ENCODE measurements around the gene EPHA4.

Gene EPHA4

DNA sequence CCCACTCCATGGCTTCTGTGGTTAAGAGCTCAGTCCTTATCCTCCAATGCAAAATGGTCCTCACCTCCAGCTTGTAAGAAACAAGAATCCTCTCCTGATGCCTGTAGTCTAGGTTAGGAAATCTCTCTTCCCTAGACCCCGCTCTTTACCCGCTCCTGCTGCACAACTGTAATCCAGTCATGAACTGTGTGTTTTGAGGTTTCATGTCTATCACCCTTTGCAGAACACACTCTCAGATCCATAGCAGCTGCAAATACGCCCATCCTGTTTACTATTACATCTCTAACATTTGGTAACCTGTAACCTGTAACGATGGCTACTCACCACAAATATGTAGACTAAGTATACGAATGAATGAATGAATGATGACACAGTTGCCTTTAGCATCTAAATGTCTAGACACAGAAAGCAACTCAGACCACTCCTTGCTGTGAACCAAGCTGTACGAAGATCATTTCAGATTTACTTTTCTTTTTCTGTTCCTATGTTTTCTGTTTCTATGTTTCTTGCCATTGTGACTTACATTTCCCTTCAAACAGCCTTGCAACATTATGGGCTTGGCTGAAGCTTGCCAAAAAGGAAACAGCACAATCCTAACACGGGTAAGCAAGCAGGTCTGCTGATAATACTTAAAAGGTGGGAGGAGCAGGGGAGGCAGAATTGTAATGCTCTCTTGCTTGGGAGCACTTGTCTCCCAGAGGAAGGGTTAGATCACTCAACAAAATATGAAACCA is 53.7 kb downstream of the EPHA4 start:
- no peak for TF ChIP-seq CTCF (IDR thresholded peaks at IDR 0.05; ENCODE audit: low read depth, low read length)
- TF ChIP-seq EZH2phosphoT487 (IDR thresholded peaks at IDR 0.05; ENCODE audit: low read depth) = no peak
- Histone ChIP-seq H3K9me3 (ENCODE audit: insufficient read depth, low read length) (no peaks in the 10 kb centered on the region), H3K79me2 (ENCODE audit: low read length) (no peaks in the 10 kb centered on the region), H3K4me1 (ENCODE audit: low read length) (peaks cover 49% of the 10 kb centered on the region), H3K4me2 (ENCODE audit: low read length) (peak overlapping the region; percentile 71), H4K20me1 (ENCODE audit: insufficient read depth, low read length) (no peaks in the 10 kb centered on the region), H3K4me3 (ENCODE audit: low read length) (peak overlapping the region; percentile 42), H3K27ac (ENCODE audit: low read length) (peak overlapping the region; percentile 41; the same call in 1 of the 2 replicates), H3K36me3 (replicated peaks; ENCODE audit: low read depth, low read length) (no peaks in the 10 kb centered on the region), H3K9ac (ENCODE audit: low read length) (peak overlapping the region; percentile 10; the same call in 1 of the 2 replicates), H3K27me3 (ENCODE audit: low read depth, low read length) (no peaks in the 10 kb centered on the region), H2AFZ (ENCODE audit: low read depth, low read length) (no peak overlapping the region; the same call in 1 of the 2 replicates)

- peaks cover 49% of the 10 kb centered on the region for H3K4me1 ChIP-seq (ENCODE audit: low read length)
- H3K9me3 ChIP-seq (ENCODE audit: insufficient read depth, low read length) = no peaks in the 10 kb centered on the region
- no peaks in the 10 kb centered on the region for H3K79me2 ChIP-seq (ENCODE audit: low read length)
- H3K36me3 ChIP-seq (replicated peaks; ENCODE audit: low read depth, low read length) = no peaks in the 10 kb centered on the region
- TF ChIP-seq CTCF (IDR thresholded peaks at IDR 0.05; ENCODE audit: low read depth, low read length) (no peak), EZH2phosphoT487 (IDR thresholded peaks at IDR 0.05; ENCODE audit: low read depth) (no peak)
- peak overlapping the region; percentile 41 for H3K27ac ChIP-seq (ENCODE audit: low read length)
- no peaks in the 10 kb centered on the region for H3K27me3 ChIP-seq (ENCODE audit: low read depth, low read length)
- H2AFZ ChIP-seq (ENCODE audit: low read depth, low read length) = no peak overlapping the region
- H3K9ac ChIP-seq (ENCODE audit: low read length) = peak overlapping the region; percentile 10; the same call in 1 of the 2 replicates
- peak overlapping the region; percentile 42 for H3K4me3 ChIP-seq (ENCODE audit: low read length)
- peak overlapping the region; percentile 71 for H3K4me2 ChIP-seq (ENCODE audit: low read length)
- H4K20me1 ChIP-seq (ENCODE audit: insufficient read depth, low read length) = no peaks in the 10 kb centered on the region
Observed at GRCh38 chr2:221517696-221518151, 54.4 kb downstream of the EPHA4 start.

DNA sequence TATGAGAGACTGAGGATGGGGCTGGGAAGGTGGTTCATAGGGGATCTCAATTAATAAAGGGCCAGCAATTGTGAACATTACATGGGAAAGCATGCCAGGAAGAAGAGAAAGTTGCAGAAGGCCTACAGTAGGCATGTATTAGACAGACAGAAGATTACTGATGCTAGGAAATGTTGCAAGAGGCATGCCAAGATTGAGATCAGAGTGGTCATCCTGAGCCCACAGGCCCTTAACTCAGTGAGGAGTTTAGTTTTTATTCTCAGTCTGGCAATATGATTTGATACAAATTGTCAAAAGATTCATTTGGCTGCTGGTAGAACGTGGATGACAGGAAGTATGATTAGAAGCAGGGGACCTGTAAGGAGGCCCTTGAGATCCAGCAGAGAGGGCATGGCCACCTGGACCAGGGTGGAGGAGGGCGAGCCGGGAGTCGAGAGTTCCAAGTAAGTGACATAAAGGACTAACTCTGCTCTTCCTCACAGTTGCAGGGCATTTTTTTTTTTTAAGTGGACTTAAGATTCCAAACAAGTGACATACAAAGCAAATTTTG is 54.9 kb downstream of the EPHA4 start:
- Histone ChIP-seq H3K9me3 (ENCODE audit: insufficient read depth, low read length) (no peaks in the 10 kb centered on the region), H3K4me1 (ENCODE audit: low read length) (peaks cover 49% of the 10 kb centered on the region), H3K27me3 (ENCODE audit: low read depth, low read length) (no peaks in the 10 kb centered on the region), H3K79me2 (ENCODE audit: low read length) (no peaks in the 10 kb centered on the region), H3K36me3 (replicated peaks; ENCODE audit: low read depth, low read length) (no peaks in the 10 kb centered on the region), H3K4me2 (ENCODE audit: low read length) (peak overlapping the region; percentile 71), H4K20me1 (ENCODE audit: insufficient read depth, low read length) (no peaks in the 10 kb centered on the region), H2AFZ (ENCODE audit: low read depth, low read length) (no peak overlapping the region), H3K27ac (ENCODE audit: low read length) (peak overlapping the region; percentile 41), H3K9ac (ENCODE audit: low read length) (peak overlapping the region; percentile 6; the same call in 1 of the 2 replicates), H3K4me3 (ENCODE audit: low read length) (peak overlapping the region; percentile 42; the same call in 1 of the 2 replicates)
- TF ChIP-seq CTCF (IDR thresholded peaks at IDR 0.05; ENCODE audit: low read depth, low read length) = no peak
- no peak for TF ChIP-seq EZH2phosphoT487 (IDR thresholded peaks at IDR 0.05; ENCODE audit: low read depth)

- H3K4me1 ChIP-seq (ENCODE audit: low read length) = peaks cover 49% of the 10 kb centered on the region
- H3K27me3 ChIP-seq (ENCODE audit: low read depth, low read length) = no peaks in the 10 kb centered on the region
- H3K9ac ChIP-seq (ENCODE audit: low read length) = no peak overlapping the region
- H3K27ac ChIP-seq (ENCODE audit: low read length) = no peak overlapping the region
- peaks cover 6% of the 10 kb centered on the region for H3K36me3 ChIP-seq (replicated peaks; ENCODE audit: low read depth, low read length)
- no peaks in the 10 kb centered on the region for H3K79me2 ChIP-seq (ENCODE audit: low read length)
- TF ChIP-seq EZH2phosphoT487 (IDR thresholded peaks at IDR 0.05; ENCODE audit: low read depth) = no peak
- no peak for TF ChIP-seq CTCF (IDR thresholded peaks at IDR 0.05; ENCODE audit: low read depth, low read length)
- no peaks in the 10 kb centered on the region for H4K20me1 ChIP-seq (ENCODE audit: insufficient read depth, low read length)
- no peak overlapping the region for H3K4me3 ChIP-seq (ENCODE audit: low read length)
- H3K9me3 ChIP-seq (ENCODE audit: insufficient read depth, low read length) = no peaks in the 10 kb centered on the region
- H2AFZ ChIP-seq (ENCODE audit: low read depth, low read length) = no peak overlapping the region
- H3K4me2 ChIP-seq (ENCODE audit: low read length) = no peak overlapping the region
Observed at GRCh38 chr2:221515864-221516263, 56.2 kb downstream of the EPHA4 start.
